Regular cardiac myocyte (primary cell): Measurements from ENCODE around the gene PLCH2. TPM values are rescaled to one million over a fixed set of nuclear protein-coding genes. Genes with fewer than 3 reads are reported as not detected.

Source experiments
- total RNA-seq: library from RNA; depleted of rRNA; stranded (reverse); fragments of >200 nt; gene quantifications from 2 replicates; pipeline ENCODE4 v1.2.3, GENCODE V29; 2014

Gene PLCH2
- total RNA-seq = under 0.01 and 0.38 TPM in 2 replicates

DNA sequence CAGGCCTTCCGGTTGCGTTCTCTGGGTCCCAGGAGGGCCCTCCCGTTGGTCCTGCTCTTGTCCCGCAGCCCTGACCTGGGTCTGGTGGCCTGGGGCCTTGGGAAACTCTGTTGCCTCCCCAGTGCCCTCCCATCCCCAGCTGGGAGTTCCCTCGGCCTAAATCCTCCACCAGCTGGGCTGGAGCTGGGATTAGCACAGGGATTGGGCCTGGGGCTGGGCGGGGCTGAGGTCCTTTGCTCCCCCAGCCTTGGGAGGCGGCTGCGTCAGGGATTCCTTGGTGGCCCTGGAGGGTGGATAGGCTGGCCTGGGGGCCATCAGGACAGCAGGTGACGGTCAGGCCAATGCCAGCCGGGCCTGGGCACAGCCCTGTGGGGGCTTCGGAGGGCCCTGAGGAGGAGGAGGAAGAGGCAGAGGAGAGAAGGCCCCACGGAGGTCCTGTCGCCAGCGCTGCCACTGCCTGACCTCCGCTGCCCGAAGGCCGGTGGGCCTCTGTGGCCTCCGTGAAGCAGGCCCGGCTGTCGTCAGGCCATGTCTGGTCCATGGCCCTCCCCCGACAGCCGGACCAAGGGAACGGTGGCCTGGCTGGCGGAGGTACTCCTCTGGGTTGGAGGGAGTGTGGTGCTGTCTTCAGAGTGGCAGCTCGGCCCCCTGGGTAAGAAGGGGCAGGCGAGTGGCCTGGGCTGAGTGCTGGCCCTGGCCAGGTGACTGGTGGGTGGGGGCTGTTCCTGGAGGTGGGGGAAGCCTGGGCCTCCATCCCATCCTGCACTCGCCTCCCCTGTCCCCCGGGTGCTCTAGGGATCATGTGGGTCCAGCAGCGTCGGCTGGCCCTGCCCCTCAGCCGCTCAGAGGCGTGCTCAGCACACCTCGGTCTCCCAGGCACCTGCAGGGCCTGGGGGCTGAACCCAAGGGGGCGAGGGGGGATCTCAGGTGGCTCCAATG lies at the start of gene PLCH2:
PLCH2 (plus strand) TSS at position 229 of the 939 bp plus-strand sequence; CDS start at position 529, 300 bp downstream.

DNA sequence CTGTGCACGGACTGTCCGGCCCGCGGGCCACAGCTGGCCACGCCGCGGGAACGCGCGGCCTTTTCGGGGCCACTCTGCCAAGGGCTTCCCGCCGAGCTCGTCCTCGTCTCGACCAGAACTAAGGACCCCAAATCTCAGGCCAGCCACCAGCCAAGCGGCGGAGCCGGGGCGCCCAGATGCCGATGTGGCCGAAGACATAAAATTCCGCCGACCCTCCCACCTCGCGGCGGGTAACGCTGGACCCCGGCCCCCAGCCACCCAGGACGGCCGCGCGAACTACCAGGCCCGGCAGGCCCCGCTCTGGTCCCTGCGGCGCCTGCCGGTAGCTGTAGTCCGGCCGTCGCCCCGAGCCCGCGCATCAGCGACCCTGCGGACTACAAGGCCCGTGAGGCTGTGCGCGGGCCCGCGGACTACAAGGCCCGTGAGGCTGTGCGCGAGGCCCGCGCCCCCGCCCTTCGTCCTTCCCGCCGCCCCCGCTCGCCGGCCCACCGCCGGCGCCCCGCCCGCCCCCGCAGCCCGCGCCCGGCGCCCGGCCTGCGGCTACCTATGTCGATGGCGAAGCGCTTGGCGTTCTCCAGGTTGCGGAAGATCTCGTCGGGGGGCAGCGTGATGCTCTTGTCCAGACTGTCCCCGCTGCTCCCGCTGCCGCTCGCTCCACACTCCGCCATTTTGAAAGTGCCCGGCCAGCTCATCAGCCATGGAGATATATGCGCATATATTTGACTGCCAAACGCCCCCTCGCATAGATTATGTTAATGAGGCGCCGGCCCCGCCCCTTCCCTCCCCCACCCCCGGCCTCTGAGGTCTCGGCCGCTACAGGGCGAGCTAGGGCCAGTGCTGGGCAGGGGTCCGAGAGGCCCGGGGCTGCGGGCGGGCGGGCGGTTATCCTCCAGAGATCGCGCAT lies 50.1 kb downstream of the PLCH2 start, which contains the start of gene PANK4:
PANK4 (minus strand) TSS at position 677 of the 904 bp plus-strand sequence; CDS start at position 668, 9 bp downstream.

DNA sequence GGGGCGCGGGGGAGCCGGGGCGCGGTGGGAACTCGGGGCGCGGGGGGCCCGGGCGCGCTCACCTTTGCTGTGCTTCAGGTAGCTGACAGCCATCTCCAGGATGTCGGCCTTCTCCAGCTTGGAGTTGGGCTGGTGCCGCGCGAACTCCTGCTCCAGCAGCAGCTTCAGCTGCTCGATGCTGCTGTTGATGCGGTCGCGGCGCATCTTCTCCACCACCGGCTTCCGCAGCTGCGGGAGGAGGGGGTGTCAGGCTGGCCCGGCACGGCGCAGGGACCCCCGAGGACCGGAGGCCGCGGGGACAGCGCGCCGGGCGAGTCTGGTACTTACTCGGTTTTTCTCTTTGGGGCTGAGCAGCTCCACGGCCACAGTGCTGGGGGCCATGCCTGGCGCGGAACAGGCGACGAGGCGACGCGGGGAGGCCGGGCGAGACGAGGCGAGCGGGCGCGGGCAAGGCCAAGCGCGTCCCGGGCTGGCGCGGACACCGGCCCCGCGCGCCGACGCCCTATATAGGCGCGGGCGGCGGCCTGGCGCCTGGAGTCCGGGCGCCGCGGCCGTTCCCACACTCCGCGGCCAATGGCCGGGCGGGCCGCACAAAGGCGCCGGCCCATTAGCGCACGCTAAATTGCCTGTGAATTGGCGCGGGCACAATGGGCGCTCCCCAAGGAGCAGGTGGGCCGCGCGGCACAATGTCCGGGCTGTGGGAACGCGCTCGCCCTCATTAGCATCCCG lies 53.9 kb downstream of the PLCH2 start, which contains the start of gene HES5:
HES5 (minus strand) TSS at position 480 of the 729 bp plus-strand sequence; CDS start at position 381, 99 bp downstream.

Other genes with a start within 250 kb of the PLCH2 start
- 19.7 and 29.9 TPM in 2 replicates for gene SKI, start 248.0 kb upstream of the PLCH2 start, total RNA-seq
- 8.6 and 10.4 TPM in 2 replicates for gene MORN1, start 84.7 kb upstream of the PLCH2 start, total RNA-seq
- 90.5 and 126 TPM in 2 replicates for gene RER1, start 84.4 kb upstream of the PLCH2 start, total RNA-seq
- gene PEX10, start 63.7 kb upstream of the PLCH2 start, total RNA-seq = 27.9 and 28.0 TPM in 2 replicates
- 21.4 and 26.6 TPM in 2 replicates for gene PANK4, start 50.3 kb downstream of the PLCH2 start, total RNA-seq
- gene HES5, start 54.0 kb downstream of the PLCH2 start, total RNA-seq = 0.28 TPM in 1 of 2 replicates, not detected in the other
- gene TNFRSF14, start 80.1 kb downstream of the PLCH2 start, total RNA-seq = 10.9 and 45.9 TPM in 2 replicates
- gene PRXL2B, start 110.5 kb downstream of the PLCH2 start, total RNA-seq = 11.0 and 13.8 TPM in 2 replicates
- gene MMEL1, start 156.7 kb downstream of the PLCH2 start, total RNA-seq = under 0.01 TPM in 1 of 2 replicates, not detected in the other